Neuronal stem cell (in vitro differentiated cells): Measurements from ENCODE around the gene MMS19.
A peak's percentile ranks its signal among the peaks of the same experiment; 100 is the strongest.

Experiments
- DNase-seq: peaks from one replicate; pipeline ENCODE4 v3.0.0-alpha.2; 2013; ENCODE audit warnings: low spot score
- H2AFZ ChIP-seq: one replicate; pipeline ENCODE4 v1.6.1; 2013; ENCODE audit warnings: mild to moderate bottlenecking, low read length, inconsistent platforms
- H2AK5ac ChIP-seq: 2 replicates; pipeline ENCODE4 v1.6.1; 2013; ENCODE audit warnings: low read depth, mild to moderate bottlenecking, inconsistent platforms, low read length, moderate library complexity, mixed read lengths
- H2BK120ac ChIP-seq: 2 replicates; pipeline ENCODE4 v1.6.1; 2013; ENCODE audit warnings: low read depth, mild to moderate bottlenecking, inconsistent platforms, low read length, moderate library complexity, mixed read lengths
- H2BK12ac ChIP-seq: one replicate; pipeline ENCODE4 v1.6.1; 2013; ENCODE audit warnings: low read length, inconsistent platforms
- H2BK15ac ChIP-seq: 2 replicates; pipeline ENCODE4 v1.6.1; 2013; ENCODE audit warnings: mild to moderate bottlenecking, low read length, inconsistent platforms, mixed read lengths
- H2BK5ac ChIP-seq: one replicate; pipeline ENCODE4 v1.6.1; 2013; ENCODE audit warnings: inconsistent platforms, mild to moderate bottlenecking, low read length, moderate library complexity
- H3K14ac ChIP-seq: one replicate; pipeline ENCODE4 v1.6.1; 2013; ENCODE audit warnings: low read length, inconsistent platforms
- H3K18ac ChIP-seq: 2 replicates; pipeline ENCODE4 v1.6.1; 2013; ENCODE audit warnings: low read length, inconsistent platforms
- H3K23ac ChIP-seq: 2 replicates; pipeline ENCODE4 v1.6.1; 2013; ENCODE audit warnings: low read depth, mild to moderate bottlenecking, mixed read lengths, low read length, inconsistent platforms; ENCODE audit not compliant: poor library complexity
- H3K27ac ChIP-seq: replicated peaks from 3 replicates; pipeline ENCODE4 v1.5.1; 2013; ENCODE audit warnings: low read length, inconsistent platforms
- H3K27me3 ChIP-seq, 3 experiments: 2 replicates each; pipeline ENCODE4 v1.6.1; 2013; ENCODE audit warnings: low read length in 3 of 3, mild to moderate bottlenecking in 2 of 3, inconsistent platforms in 1 of 3, low read depth in 1 of 3, mixed read lengths in 1 of 3, moderate library complexity in 1 of 3; ENCODE audit not compliant: control insufficient read depth in 3 of 3, insufficient read depth in 3 of 3
- H3K36me3 ChIP-seq, 2 donors: replicated peaks in 1 of 2; 2 replicates each; pipeline ENCODE4 v1.6.1; 2013; ENCODE audit warnings: low read length in 2 of 2; ENCODE audit not compliant: control insufficient read depth in 2 of 2, insufficient read depth in 2 of 2
- H3K4ac ChIP-seq: 2 replicates; pipeline ENCODE4 v1.6.1; 2013; ENCODE audit warnings: inconsistent platforms, mild to moderate bottlenecking, low read length, moderate library complexity
- H3K4me1 ChIP-seq, 2 donors: 1 replicate in 1 of 2; 2 replicates in 1 of 2; pipeline ENCODE4 v1.6.1; 2013; ENCODE audit warnings: low read length in 2 of 2, low read depth in 1 of 2; ENCODE audit not compliant: control insufficient read depth in 2 of 2, insufficient read depth in 1 of 2
- H3K4me2 ChIP-seq: one replicate; pipeline ENCODE4 v1.6.1; 2013; ENCODE audit warnings: mild to moderate bottlenecking, low read length, inconsistent platforms; ENCODE audit not compliant: insufficient read depth, poor library complexity, severe bottlenecking
- H3K4me3 ChIP-seq, 2 donors: 2 replicates each; pipeline ENCODE4 v1.5.1; 2013; ENCODE audit warnings: low read length in 2 of 2, mild to moderate bottlenecking in 2 of 2, inconsistent platforms in 1 of 2, moderate library complexity in 1 of 2
- H3K79me1 ChIP-seq: one replicate; pipeline ENCODE4 v1.6.1; 2013; ENCODE audit warnings: low read depth, mild to moderate bottlenecking, inconsistent platforms, low read length, moderate library complexity
- H3K9ac ChIP-seq: one replicate; pipeline ENCODE4 v1.6.1; 2013; ENCODE audit warnings: mild to moderate bottlenecking, low read depth, low read length, inconsistent platforms; ENCODE audit not compliant: poor library complexity
- H3K9me3 ChIP-seq, 2 donors: replicated peaks in 1 of 2; 2 replicates each; pipeline versions ENCODE3 to v1.6.1; 2013; ENCODE audit warnings: low read length in 2 of 2, mild to moderate bottlenecking in 2 of 2, inconsistent platforms in 1 of 2, low read depth in 1 of 2, mixed read lengths in 1 of 2, moderate library complexity in 1 of 2; ENCODE audit not compliant: control insufficient read depth in 2 of 2, insufficient read depth in 1 of 2
- H4K8ac ChIP-seq: one replicate; pipeline ENCODE4 v1.6.1; 2013; ENCODE audit warnings: low read depth, mild to moderate bottlenecking, inconsistent platforms, low read length, moderate library complexity
- H4K91ac ChIP-seq: one replicate; pipeline ENCODE4 v1.6.1; 2013; ENCODE audit warnings: low read length, low read depth, mild to moderate bottlenecking, inconsistent platforms; ENCODE audit not compliant: poor library complexity
- WGBS, 2 donors: extraction: QIAGEN DNeasy Blood & Tissue Kit; methylation state at CpG; one replicate each; pipeline ENCODE4 v1.1.7; 2013; ENCODE audit warnings: missing lambda C conversion rate in 2 of 2, mixed read lengths in 1 of 2; ENCODE audit not compliant: insufficient read length in 2 of 2, insufficient replicate concordance in 1 of 2; ENCODE audit errors: extremely low coverage in 2 of 2; 5-methylcytosine and 5-hydroxymethylcytosine counted together

The MMS19 gene

GRCh38 chr10:97543025-97543546 is 44.9 kb upstream of the MMS19 start:
- Histone ChIP-seq H3K9me3 (no peaks in the 10 kb centered on the region), H3K14ac (no peak overlapping the region), H3K4me1 (peaks cover 25 to 26% of the 10 kb centered on the region in 2 donors), H3K36me3 (no peaks in the 10 kb centered on the region), H4K91ac (no peak overlapping the region), H4K8ac (no peak overlapping the region), H3K79me1 (no peaks in the 10 kb centered on the region), H3K23ac (no peak overlapping the region), H2BK120ac (peak overlapping the region; percentile 33), H3K4me2 (no peak overlapping the region), H3K9ac (peak overlapping the region; percentile 17), H2BK15ac (peak overlapping the region; percentile 69), H3K27me3 (no peaks in the 10 kb centered on the region), H2BK12ac (no peak overlapping the region), H3K4me3 (no peak overlapping the region), H2AFZ (peak overlapping the region; percentile 63), H3K4ac (peak overlapping the region; percentile 2), H2AK5ac (peak overlapping the region; percentile 36), H2BK5ac (no peak overlapping the region), H3K18ac (peak overlapping the region; percentile 22), H3K27ac (peak overlapping the region; percentile 86)
- DNase-seq, result no peak
- no CpG with 5 or more reads among the region's 10 CpGs for WGBS, 2 donors

DNA sequence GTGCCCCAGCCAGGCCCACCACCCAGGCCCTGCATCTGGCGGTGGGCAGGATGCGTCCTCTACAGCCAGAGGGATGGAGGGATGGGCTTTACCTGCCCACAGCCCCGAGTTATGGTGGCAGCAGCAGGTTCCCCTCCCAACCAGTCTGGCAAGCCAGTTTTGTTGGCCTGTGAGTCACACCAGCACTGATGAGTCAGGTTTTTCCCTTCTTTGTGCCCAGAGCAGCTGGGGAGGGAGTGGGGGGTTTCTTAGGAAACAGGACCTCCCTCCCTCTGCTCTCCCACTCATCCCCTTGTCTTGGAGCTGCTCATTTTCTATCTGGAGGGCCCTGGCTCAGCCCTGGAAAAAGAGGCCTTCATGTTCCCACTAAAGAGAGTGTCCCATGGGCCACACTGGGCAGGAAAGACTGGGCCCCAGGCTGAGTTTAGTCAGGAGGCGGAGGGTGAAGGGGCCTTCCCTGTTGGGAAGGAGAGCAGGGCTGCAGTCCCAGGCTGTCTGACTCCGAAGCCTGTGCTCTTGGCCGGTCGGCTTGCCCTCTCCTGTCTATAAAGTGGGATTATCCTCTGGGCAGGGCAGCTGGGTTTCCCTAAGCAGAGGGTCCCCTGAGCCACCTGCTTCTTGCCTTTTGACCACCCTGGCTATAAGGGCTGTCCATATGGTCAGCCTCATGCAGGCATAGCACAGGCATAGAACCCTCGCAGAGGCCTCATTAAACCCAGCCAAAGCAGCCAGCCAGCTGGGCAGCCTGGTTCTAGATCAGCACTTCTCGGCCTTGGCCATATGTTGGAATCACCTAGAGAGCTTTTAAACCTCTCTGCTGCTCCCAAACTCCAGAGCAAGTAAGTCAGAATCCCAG is 44.2 kb upstream of the MMS19 start:
- Histone ChIP-seq H3K27ac (peak overlapping the region; percentile 86), H3K14ac (no peak overlapping the region), H3K79me1 (no peaks in the 10 kb centered on the region), H3K27me3 (no peaks in the 10 kb centered on the region), H3K9ac (no peak overlapping the region), H3K4me1 (peaks cover 22 to 26% of the 10 kb centered on the region in 2 donors), H3K9me3 (no peaks in the 10 kb centered on the region), H2AK5ac (peak overlapping the region; percentile 36), H4K91ac (peak overlapping the region; percentile 86), H3K23ac (peak overlapping the region; percentile 29), H2AFZ (peak overlapping the region; percentile 63), H3K36me3 (no peaks in the 10 kb centered on the region), H2BK12ac (no peak overlapping the region), H3K4ac (no peak overlapping the region), H4K8ac (no peak overlapping the region), H2BK5ac (peak overlapping the region; percentile 69), H2BK15ac (peak overlapping the region; percentile 69), H3K4me3 (no peak overlapping the region), H3K18ac (peak overlapping the region; percentile 88), H3K4me2 (no peak overlapping the region), H2BK120ac (peak overlapping the region; percentile 33)
- no CpG with 5 or more reads among the region's 9 CpGs for WGBS, 2 donors
- no peak for DNase-seq

GRCh38 chr10:97540669-97541500 is 42.7 kb upstream of the MMS19 start:
- Histone ChIP-seq H2BK120ac (no peak overlapping the region), H2BK12ac (peak overlapping the region; percentile 53), H3K36me3 (no peaks in the 10 kb centered on the region), H3K4me3 (no peak overlapping the region), H3K27me3 (no peaks in the 10 kb centered on the region), H3K4me1 (peaks cover 18 to 25% of the 10 kb centered on the region in 2 donors), H4K91ac (no peak overlapping the region), H3K14ac (peak overlapping the region; percentile 43), H3K4ac (no peak overlapping the region), H4K8ac (no peak overlapping the region), H2AK5ac (peak overlapping the region; percentile 16), H3K9me3 (no peaks in the 10 kb centered on the region), H2BK15ac (no peak overlapping the region), H3K23ac (no peak overlapping the region), H2AFZ (no peak overlapping the region), H2BK5ac (no peak overlapping the region), H3K27ac (no peak overlapping the region), H3K4me2 (no peak overlapping the region), H3K79me1 (no peaks in the 10 kb centered on the region), H3K9ac (no peak overlapping the region), H3K18ac (peak overlapping the region; percentile 49)
- no peak for DNase-seq
- no CpG with 5 or more reads among the region's 14 CpGs for WGBS, 2 donors
